OCI-LY7 (cell line): ENCODE measurements around the gene CDH23. TPM values are rescaled to one million over a fixed set of nuclear protein-coding genes. Genes with fewer than 3 reads are reported as not detected.

Source experiments
- BruUV-seq: library from RNA; stranded (reverse); fragments of 400-500 nt; replicated peaks from 2 replicates; lab custom pipeline; 2021; lab: Mats Ljungman, UMichigan
- CTCF ChIA-PET: fragments of 300-600 bp; sonication (Branson Sonifier 250); formaldehyde crosslinking; loops from one replicate; lab custom pipeline; 2022; ENCODE audit warnings: antibody characterized with exemption; ENCODE audit not compliant: unreplicated experiment; lab: Charles Lee
- POLR2A ChIA-PET: fragments of 300-600 bp; sonication (Branson Sonifier 250); formaldehyde crosslinking; loops from one replicate; lab custom pipeline; 2022; ENCODE audit warnings: antibody characterized with exemption; lab: Charles Lee
- DNase-seq: peaks from one replicate; pipeline ENCODE4 v3.0.0-alpha.2; 2015; ENCODE audit warnings: low spot score
- H2AFZ ChIP-seq: fragments of 200-600 bp; sonication (generic), shearing (Covaris generic); 2 replicates; pipeline ENCODE4 v1.6.1; 2014; ENCODE audit warnings: mild to moderate bottlenecking, antibody characterized with exemption, low read length, moderate library complexity
- H3K27ac ChIP-seq: fragments of 200-600 bp; sonication (generic); 2 replicates; pipeline ENCODE4 v1.5.1; 2014; ENCODE audit warnings: mixed run types, low read depth, mild to moderate bottlenecking, moderate library complexity, low read length, inconsistent platforms; ENCODE audit not compliant: poor library complexity, severe bottlenecking
- H3K36me3 ChIP-seq: fragments of 200-600 bp; sonication (generic); 2 replicates; pipeline ENCODE4 v1.6.1; 2014; ENCODE audit warnings: mild to moderate bottlenecking, antibody characterized with exemption, low read length, moderate library complexity, mixed read lengths; ENCODE audit not compliant: insufficient read depth
- H3K4me1 ChIP-seq: fragments of 200-600 bp; sonication (generic); 2 replicates; pipeline ENCODE4 v1.5.1; 2014; ENCODE audit warnings: mild to moderate bottlenecking, low read length; ENCODE audit not compliant: insufficient read depth, poor library complexity, severe bottlenecking
- H3K4me2 ChIP-seq: fragments of 200-600 bp; sonication (generic); 2 replicates; pipeline ENCODE4 v1.6.1; 2014; ENCODE audit warnings: mild to moderate bottlenecking, low read length
- H3K4me3 ChIP-seq: fragments of 200-600 bp; sonication (generic); 2 replicates; pipeline ENCODE4 v1.5.1; 2014; ENCODE audit warnings: mild to moderate bottlenecking, low read depth, low read length; ENCODE audit not compliant: poor library complexity, severe bottlenecking
- H3K79me2 ChIP-seq: fragments of 200-600 bp; sonication (generic); 2 replicates; pipeline ENCODE4 v1.6.1; 2016; ENCODE audit warnings: low read depth, mild to moderate bottlenecking, low read length, moderate library complexity, mixed read lengths; ENCODE audit not compliant: insufficient read depth
- H3K9me2 ChIP-seq: fragments of 200-600 bp; sonication (generic); 2 replicates; pipeline ENCODE4 v1.6.1; 2016; ENCODE audit warnings: mild to moderate bottlenecking, low read length, mixed read lengths; ENCODE audit not compliant: insufficient read depth
- H3K9me3 ChIP-seq: fragments of 200-600 bp; sonication (generic); 2 replicates; pipeline ENCODE4 v1.6.1; 2014; ENCODE audit warnings: mild to moderate bottlenecking, mixed run types, low read length, mixed read lengths
- H4K20me1 ChIP-seq: fragments of 200-600 bp; sonication (generic); 2 replicates; pipeline ENCODE4 v1.6.1; 2014; ENCODE audit warnings: mild to moderate bottlenecking, antibody characterized with exemption, low read length, moderate library complexity, mixed read lengths; ENCODE audit not compliant: insufficient read depth
- CTCF ChIP-seq: fragments of 200-600 bp; sonication (generic); conservative IDR thresholded peaks from 2 replicates; pipeline ENCODE4 v1.5.1; 2014; ENCODE audit warnings: mild to moderate bottlenecking, antibody characterized with exemption, low read length, moderate library complexity, mixed read lengths
- EZH2phosphoT487 ChIP-seq: fragments of 200-600 bp; sonication (generic); IDR thresholded peaks from 2 replicates; pipeline ENCODE4 v1.6.1; 2018; ENCODE audit warnings: low read depth, borderline replicate concordance, mild to moderate bottlenecking, mixed run types, antibody characterized with exemption, low read length, moderate library complexity, mixed read lengths
- intact Hi-C: fragments of 100-400 bp; cut with micrococcal nuclease; formaldehyde crosslinking; loops from one replicate; pipeline ENCODE4 v1.10.0; 2022; ENCODE audit not compliant: unreplicated experiment
- total RNA-seq, 2 experiments: library from RNA; depleted of rRNA in 1 of 2; stranded (reverse); fragments of >200 nt in 1 of 2; shearing (Covaris generic) in 1 of 2; gene quantifications; 2 replicates each; pipeline ENCODE4 v1.2.3, GENCODE V29; 2014 to 2022

Gene CDH23
- total RNA-seq, 2 experiments from 2014 or later: 0.92 to 9.9 TPM

- peak overlapping the region; percentile 76 for H3K4me2 ChIP-seq
- H3K9me3 ChIP-seq: no peaks in the 10 kb centered on the region
- H3K36me3 ChIP-seq: no peaks in the 10 kb centered on the region
- H3K79me2 ChIP-seq: no peaks in the 10 kb centered on the region
- BruUV-seq: no TSS peak
- peak overlapping the region; percentile 97 for H3K27ac ChIP-seq
- peaks cover 76% of the 10 kb centered on the region for H3K4me1 ChIP-seq
- intact Hi-C loops: loop anchor here (2.0 kb wide), 1 partner anchor 45 kb away; no protein-coding TSS in a partner anchor
- H2AFZ ChIP-seq: peak overlapping the region; percentile 49; the same call in 1 of the 2 replicates
- DNase-seq: peak; percentile 94
- H3K9me2 ChIP-seq: no peaks in the 10 kb centered on the region
- H4K20me1 ChIP-seq: no peaks in the 10 kb centered on the region
- CTCF ChIA-PET: interaction anchor here (0.7 to 1.0 kb wide), 2 partner anchors 12 to 77 kb away, joined by 3 read pairs; no protein-coding TSS in a partner anchor
- TF ChIP-seq EZH2phosphoT487 (no peak), CTCF (no peak)
- POLR2A ChIA-PET: interaction anchor here (1.3 kb wide), 1 partner anchor 11 kb away, joined by 7 read pairs; no protein-coding TSS in a partner anchor
- peak overlapping the region; percentile 57 for H3K4me3 ChIP-seq
Observed at GRCh38 chr10:71649631-71650030, 252.9 kb downstream of the CDH23 start.

GRCh38 chr10:71650397-71650796 is 253.7 kb downstream of the CDH23 start:
- no peaks in the 10 kb centered on the region for H3K9me2 ChIP-seq
- no peaks in the 10 kb centered on the region for H3K9me3 ChIP-seq
- intact Hi-C loops: no loop called here
- no peaks in the 10 kb centered on the region for H3K36me3 ChIP-seq
- POLR2A ChIA-PET: no interaction called here
- peak overlapping the region; percentile 97 for H3K27ac ChIP-seq
- H3K4me3 ChIP-seq: peak overlapping the region; percentile 26
- peaks cover 68% of the 10 kb centered on the region for H3K4me1 ChIP-seq
- no peaks in the 10 kb centered on the region for H3K79me2 ChIP-seq
- TF ChIP-seq CTCF (no peak), EZH2phosphoT487 (no peak)
- no peak overlapping the region; the same call in 1 of the 2 replicates for H2AFZ ChIP-seq
- no TSS peak for BruUV-seq
- CTCF ChIA-PET: interaction anchor here (1.0 kb wide), 1 partner anchor 13 kb away, joined by 3 read pairs; no protein-coding TSS in a partner anchor
- DNase-seq: no peak
- no peaks in the 10 kb centered on the region for H4K20me1 ChIP-seq
- H3K4me2 ChIP-seq: peak overlapping the region; percentile 76

- ChIA-PET CTCF (no interaction called here), POLR2A (interaction anchor here (1.0 kb wide), 1 partner anchor 12 kb away, joined by 3 read pairs; no protein-coding TSS in a partner anchor)
- H3K4me2 ChIP-seq: 0 out of 2 replicates have a peak overlapping the region, but pooled peaks have one; percentile 9
- H4K20me1 ChIP-seq: no peaks in the 10 kb centered on the region
- BruUV-seq: no TSS peak
- H3K79me2 ChIP-seq: no peaks in the 10 kb centered on the region
- H3K9me3 ChIP-seq: no peaks in the 10 kb centered on the region
- no peak for TF ChIP-seq EZH2phosphoT487
- no peak for TF ChIP-seq CTCF
- H3K36me3 ChIP-seq: no peaks in the 10 kb centered on the region
- DNase-seq: peak; percentile 63
- no peak overlapping the region for H3K4me3 ChIP-seq
- peak overlapping the region; percentile 97 for H3K27ac ChIP-seq
- intact Hi-C loops: no loop called here
- H3K4me1 ChIP-seq: peaks cover 61% of the 10 kb centered on the region
- no peak overlapping the region for H2AFZ ChIP-seq
- H3K9me2 ChIP-seq: no peaks in the 10 kb centered on the region
Observed at GRCh38 chr10:71651428-71651827, 254.7 kb downstream of the CDH23 start.
